ENCODE data around the gene SP4.

The SP4 gene

DNA sequence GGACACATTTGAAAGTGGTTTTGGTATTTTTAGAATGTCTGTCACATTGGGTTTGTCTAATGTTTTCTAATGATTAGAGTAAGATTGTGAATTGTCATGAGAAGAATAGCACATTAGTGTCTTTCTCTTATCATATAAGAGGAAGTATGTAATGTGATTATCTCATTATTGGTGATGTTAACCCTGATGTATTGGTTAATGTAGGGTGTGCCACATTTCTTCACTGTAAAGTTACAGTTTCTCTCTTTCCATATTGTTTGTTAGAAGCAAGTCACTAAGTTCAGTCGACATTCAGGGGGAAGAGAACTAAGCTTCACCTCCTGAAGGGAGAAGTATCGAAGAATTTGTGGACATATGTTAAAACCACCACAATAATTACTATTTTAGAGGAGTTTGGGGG is 58.6 kb downstream of the SP4 start:
- Mint-ChIP-seq H3K27me3 (ENCODE audit: low read depth, poor library complexity) (no peaks in the 10 kb centered on the region), H3K4me3 (no peak overlapping the region), H3K4me1 (no peaks in the 10 kb centered on the region), H3K36me3 (ENCODE audit: low read depth) (peaks cover 75% of the 10 kb centered on the region), H3K9me3 (peaks cover 24% of the 10 kb centered on the region), H3K27ac (no peak overlapping the region)
- TF ChIP-seq, protein P1, sequence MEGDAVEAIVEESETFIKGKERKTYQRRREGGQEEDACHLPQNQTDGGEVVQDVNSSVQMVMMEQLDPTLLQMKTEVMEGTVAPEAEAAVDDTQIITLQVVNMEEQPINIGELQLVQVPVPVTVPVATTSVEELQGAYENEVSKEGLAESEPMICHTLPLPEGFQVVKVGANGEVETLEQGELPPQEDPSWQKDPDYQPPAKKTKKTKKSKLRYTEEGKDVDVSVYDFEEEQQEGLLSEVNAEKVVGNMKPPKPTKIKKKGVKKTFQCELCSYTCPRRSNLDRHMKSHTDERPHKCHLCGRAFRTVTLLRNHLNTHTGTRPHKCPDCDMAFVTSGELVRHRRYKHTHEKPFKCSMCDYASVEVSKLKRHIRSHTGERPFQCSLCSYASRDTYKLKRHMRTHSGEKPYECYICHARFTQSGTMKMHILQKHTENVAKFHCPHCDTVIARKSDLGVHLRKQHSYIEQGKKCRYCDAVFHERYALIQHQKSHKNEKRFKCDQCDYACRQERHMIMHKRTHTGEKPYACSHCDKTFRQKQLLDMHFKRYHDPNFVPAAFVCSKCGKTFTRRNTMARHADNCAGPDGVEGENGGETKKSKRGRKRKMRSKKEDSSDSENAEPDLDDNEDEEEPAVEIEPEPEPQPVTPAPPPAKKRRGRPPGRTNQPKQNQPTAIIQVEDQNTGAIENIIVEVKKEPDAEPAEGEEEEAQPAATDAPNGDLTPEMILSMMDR (IDR thresholded peaks at IDR 0.05) = no peak
- DNase-seq = no peak

DNA sequence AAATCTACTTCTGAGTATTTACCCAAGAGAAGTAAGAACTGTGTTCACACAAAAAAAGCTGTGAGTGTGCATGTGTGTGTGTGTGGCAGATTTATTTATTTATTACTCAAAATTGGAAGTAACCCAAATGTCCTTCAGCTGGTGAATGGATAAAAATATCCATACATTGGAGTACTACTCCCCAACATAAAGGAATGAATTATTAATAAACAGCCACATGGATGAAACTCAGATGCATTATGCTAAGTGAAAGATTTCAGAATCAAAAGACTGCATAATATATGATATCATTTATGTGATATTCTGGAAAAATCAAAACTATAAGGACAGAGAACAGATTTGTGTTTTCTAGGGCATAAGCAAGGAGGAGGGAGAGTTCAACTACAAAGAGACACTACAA is 67.8 kb downstream of the SP4 start:
- peaks cover 98% of the 10 kb centered on the region for H3K36me3 Mint-ChIP-seq (ENCODE audit: low read depth)

DNA sequence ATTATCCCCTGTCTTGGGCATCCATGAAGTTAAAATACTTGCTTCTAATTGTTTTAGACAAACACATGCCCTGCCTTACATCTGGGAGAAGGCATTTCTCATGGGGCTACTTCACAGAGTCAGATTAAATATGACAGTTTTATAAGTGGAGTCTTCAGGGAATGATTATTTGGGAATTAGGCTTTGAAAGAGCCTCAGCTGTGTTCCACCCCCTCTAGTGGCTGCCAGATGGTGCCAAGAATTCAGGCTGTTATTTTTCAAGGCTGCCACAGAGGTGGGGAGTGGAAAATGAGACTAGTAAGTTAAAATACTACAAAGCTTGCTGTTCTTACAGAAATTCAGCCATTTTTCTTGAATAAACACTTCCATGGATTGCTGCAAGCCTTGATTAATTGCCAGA is 69.2 kb downstream of the SP4 start:
- Mint-ChIP-seq H3K27me3 (ENCODE audit: low read depth, poor library complexity) (no peaks in the 10 kb centered on the region), H3K9me3 (peaks cover 95% of the 10 kb centered on the region), H3K27ac (no peak overlapping the region), H3K4me3 (no peak overlapping the region), H3K4me1 (no peaks in the 10 kb centered on the region), H3K36me3 (ENCODE audit: low read depth) (peaks cover 98% of the 10 kb centered on the region)
- DNase-seq = no peak
- TF ChIP-seq, protein P1 (IDR thresholded peaks at IDR 0.05) = no peak

More for the DNA sequence above, 67.8 kb downstream of the SP4 start:
- Mint-ChIP-seq H3K27me3 (ENCODE audit: low read depth, poor library complexity) (no peaks in the 10 kb centered on the region), H3K4me3 (no peak overlapping the region), H3K4me1 (no peaks in the 10 kb centered on the region), H3K27ac (no peak overlapping the region), H3K9me3 (peaks cover 96% of the 10 kb centered on the region)
- no peak for DNase-seq
- TF ChIP-seq, protein P1 (IDR thresholded peaks at IDR 0.05) = no peak

DNA sequence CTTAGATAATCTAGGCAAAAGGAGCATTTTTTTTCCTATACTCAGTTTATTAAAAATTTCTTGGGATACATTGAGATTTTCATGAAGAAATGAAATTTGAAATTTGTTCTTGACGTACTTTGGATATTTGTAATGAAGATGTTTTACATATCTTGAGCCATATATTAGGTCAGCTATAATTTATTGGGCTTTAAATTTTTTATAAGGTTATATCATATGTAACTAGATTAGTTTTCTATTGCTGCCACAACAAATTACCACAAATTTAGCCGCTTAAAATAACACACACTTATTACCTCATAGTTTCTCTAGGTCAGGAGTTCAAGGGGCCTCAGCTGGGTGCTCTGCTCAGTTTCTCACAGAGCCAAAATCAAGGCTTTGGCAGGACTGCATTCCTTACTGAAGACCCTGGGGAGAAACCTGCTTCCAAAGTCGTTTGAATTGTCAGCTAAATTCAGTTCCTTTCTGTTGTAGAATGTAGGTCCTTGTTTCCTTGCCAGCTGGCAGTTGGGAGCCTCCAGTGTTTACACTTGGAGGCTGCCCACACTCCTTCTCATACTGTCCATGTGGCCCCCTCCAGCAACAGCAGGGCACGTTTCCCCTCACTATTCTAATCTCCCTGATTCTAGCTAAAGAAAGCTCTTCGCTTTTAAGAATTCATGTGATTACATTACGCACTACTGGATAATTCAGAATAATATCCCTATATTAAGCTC is 72.4 kb downstream of the SP4 start:
- H3K36me3 Mint-ChIP-seq (ENCODE audit: low read depth) = peaks cover 98% of the 10 kb centered on the region
- H3K27ac Mint-ChIP-seq = no peak overlapping the region
- no peak for DNase-seq

DNA sequence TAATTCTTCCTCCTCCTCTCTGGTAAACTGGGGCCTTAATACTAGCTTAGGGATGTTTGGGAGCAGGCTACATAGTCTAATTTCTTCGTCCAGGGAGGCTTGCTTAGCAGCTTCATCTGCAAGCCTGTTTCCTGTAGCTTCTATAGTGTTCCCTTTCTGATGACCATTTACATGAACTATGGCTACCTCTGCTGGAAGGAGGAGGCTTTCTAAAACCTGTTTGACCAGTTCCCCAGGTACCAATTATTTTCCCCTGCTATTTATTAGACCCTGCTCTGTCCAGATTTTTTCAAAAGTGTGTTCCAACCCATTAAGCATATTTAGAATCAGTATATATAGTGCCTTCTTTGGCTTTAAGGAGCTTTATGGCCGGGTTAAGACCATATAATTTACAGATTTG is 76.1 kb downstream of the SP4 start:
- H3K27me3 Mint-ChIP-seq (ENCODE audit: low read depth, poor library complexity) = no peaks in the 10 kb centered on the region
- peaks cover 62% of the 10 kb centered on the region for H3K9me3 Mint-ChIP-seq

More for the DNA sequence above, 72.4 kb downstream of the SP4 start:
- TF ChIP-seq, protein P1 (IDR thresholded peaks at IDR 0.05) = no peak
- no peaks in the 10 kb centered on the region for H3K4me1 Mint-ChIP-seq
- H3K27me3 Mint-ChIP-seq (ENCODE audit: low read depth, poor library complexity) = no peaks in the 10 kb centered on the region
- H3K4me3 Mint-ChIP-seq = no peak overlapping the region
- peaks cover 70% of the 10 kb centered on the region for H3K9me3 Mint-ChIP-seq

More for the DNA sequence above, 76.1 kb downstream of the SP4 start:
- no peaks in the 10 kb centered on the region for H3K4me1 Mint-ChIP-seq
- H3K36me3 Mint-ChIP-seq (ENCODE audit: low read depth) = peaks cover 99% of the 10 kb centered on the region
- H3K27ac Mint-ChIP-seq = no peak overlapping the region
- DNase-seq = no peak
- TF ChIP-seq, protein P1 (IDR thresholded peaks at IDR 0.05) = no peak
- H3K4me3 Mint-ChIP-seq = no peak overlapping the region
